Measurements from ENCODE around the gene DNAH6. TPM values are rescaled to one million over a fixed set of nuclear protein-coding genes. Genes with fewer than 3 reads are reported as not detected.

DNAH6 gene
- total RNA-seq, 1 donor from 2014 or later: 2.6 TPM

DNA sequence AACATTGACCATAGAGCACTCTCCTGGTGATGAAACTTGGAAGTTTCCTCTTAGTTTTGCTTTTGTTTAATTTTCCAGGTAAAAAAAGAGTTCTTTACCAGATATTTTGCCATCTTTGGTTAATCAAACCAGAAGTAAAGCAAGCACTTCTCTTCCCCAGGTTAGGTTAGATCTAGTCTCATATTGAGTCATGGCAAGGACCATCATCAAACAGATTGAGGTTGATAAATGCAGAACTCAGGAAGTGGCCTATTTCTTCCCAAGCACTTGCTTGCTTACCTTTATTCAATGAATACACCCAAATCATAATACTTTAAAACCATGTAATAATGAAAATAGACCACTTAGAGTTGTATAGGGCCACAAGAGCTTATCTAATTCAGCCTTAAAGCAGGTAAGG lies 23.4 kb downstream of the DNAH6 start:
- Mint-ChIP-seq H3K36me3 (no peaks in the 10 kb centered on the region), H3K9me3 (no peaks in the 10 kb centered on the region), H3K27ac (no peak overlapping the region), H3K4me1 (no peaks in the 10 kb centered on the region), H3K27me3 (ENCODE audit: insufficient read depth, low read depth) (no peaks in the 10 kb centered on the region), H3K4me3 (no peak overlapping the region)
- H3K4me3 ChIP-seq: no peak overlapping the region
- no peaks in the 10 kb centered on the region for H3K9me3 ChIP-seq (ENCODE audit: low read depth)
- no peaks in the 10 kb centered on the region for H3F3A ChIP-seq (ENCODE audit: low read depth)
- H3K79me2 ChIP-seq (ENCODE audit: low read depth): no peaks in the 10 kb centered on the region
- no peak overlapping the region for H3K9ac ChIP-seq
- DNase-seq (ENCODE audit: low spot score): no peak
- no peak overlapping the region for H3K4me2 ChIP-seq
- H3K36me3 ChIP-seq: no peaks in the 10 kb centered on the region
- no peak overlapping the region for H2AFZ ChIP-seq (replicated peaks)
- no peaks in the 10 kb centered on the region for H3K27me3 ChIP-seq
- no peak for TF ChIP-seq EZH2phosphoT487 (IDR thresholded peaks at IDR 0.05)
- TF ChIP-seq, protein P1, sequence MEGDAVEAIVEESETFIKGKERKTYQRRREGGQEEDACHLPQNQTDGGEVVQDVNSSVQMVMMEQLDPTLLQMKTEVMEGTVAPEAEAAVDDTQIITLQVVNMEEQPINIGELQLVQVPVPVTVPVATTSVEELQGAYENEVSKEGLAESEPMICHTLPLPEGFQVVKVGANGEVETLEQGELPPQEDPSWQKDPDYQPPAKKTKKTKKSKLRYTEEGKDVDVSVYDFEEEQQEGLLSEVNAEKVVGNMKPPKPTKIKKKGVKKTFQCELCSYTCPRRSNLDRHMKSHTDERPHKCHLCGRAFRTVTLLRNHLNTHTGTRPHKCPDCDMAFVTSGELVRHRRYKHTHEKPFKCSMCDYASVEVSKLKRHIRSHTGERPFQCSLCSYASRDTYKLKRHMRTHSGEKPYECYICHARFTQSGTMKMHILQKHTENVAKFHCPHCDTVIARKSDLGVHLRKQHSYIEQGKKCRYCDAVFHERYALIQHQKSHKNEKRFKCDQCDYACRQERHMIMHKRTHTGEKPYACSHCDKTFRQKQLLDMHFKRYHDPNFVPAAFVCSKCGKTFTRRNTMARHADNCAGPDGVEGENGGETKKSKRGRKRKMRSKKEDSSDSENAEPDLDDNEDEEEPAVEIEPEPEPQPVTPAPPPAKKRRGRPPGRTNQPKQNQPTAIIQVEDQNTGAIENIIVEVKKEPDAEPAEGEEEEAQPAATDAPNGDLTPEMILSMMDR (IDR thresholded peaks at IDR 0.05): no peak
- no peak for TF ChIP-seq EZH2 (IDR thresholded peaks at IDR 0.05)
- no peak overlapping the region for H3K27ac ChIP-seq
- no peaks in the 10 kb centered on the region for H3K4me1 ChIP-seq
- no peaks in the 10 kb centered on the region for H4K20me1 ChIP-seq (ENCODE audit: low read depth)

DNA sequence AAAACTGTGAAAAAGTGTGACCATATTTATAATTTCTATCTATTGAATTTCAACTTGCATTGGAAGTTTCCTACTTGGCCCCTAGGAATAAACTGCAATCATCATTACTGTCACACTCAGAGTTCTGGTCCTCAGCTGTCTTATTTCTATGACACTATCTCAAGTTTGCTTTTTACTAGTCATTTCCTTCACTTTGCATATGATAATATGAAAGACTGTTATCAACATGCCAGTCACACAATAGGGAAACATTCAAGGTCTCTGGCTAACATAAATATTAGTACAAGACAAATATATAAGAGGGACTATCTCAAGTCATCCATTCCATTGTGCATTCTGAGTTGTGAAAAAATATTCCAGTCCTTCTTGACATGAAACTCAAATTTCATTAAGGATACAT lies 28.7 kb downstream of the DNAH6 start:
- Mint-ChIP-seq H3K4me3 (no peak overlapping the region), H3K27me3 (ENCODE audit: insufficient read depth, low read depth) (no peaks in the 10 kb centered on the region), H3K27ac (no peak overlapping the region), H3K4me1 (no peaks in the 10 kb centered on the region), H3K36me3 (no peaks in the 10 kb centered on the region), H3K9me3 (no peaks in the 10 kb centered on the region)
- H3K36me3 ChIP-seq: no peaks in the 10 kb centered on the region
- no peak overlapping the region for H3K4me2 ChIP-seq
- H3K4me3 ChIP-seq: no peak overlapping the region
- H3F3A ChIP-seq (ENCODE audit: low read depth): no peaks in the 10 kb centered on the region
- no peak overlapping the region for H2AFZ ChIP-seq (replicated peaks)
- H3K4me1 ChIP-seq: no peaks in the 10 kb centered on the region
- TF ChIP-seq, protein P1 (IDR thresholded peaks at IDR 0.05): no peak
- TF ChIP-seq EZH2 (IDR thresholded peaks at IDR 0.05): no peak
- TF ChIP-seq EZH2phosphoT487 (IDR thresholded peaks at IDR 0.05): no peak
- no peaks in the 10 kb centered on the region for H3K9me3 ChIP-seq (ENCODE audit: low read depth)
- no peaks in the 10 kb centered on the region for H4K20me1 ChIP-seq (ENCODE audit: low read depth)
- no peaks in the 10 kb centered on the region for H3K27me3 ChIP-seq
- no peak for DNase-seq (ENCODE audit: low spot score)
- H3K9ac ChIP-seq: no peak overlapping the region
- H3K79me2 ChIP-seq (ENCODE audit: low read depth): no peaks in the 10 kb centered on the region
- no peak overlapping the region for H3K27ac ChIP-seq

DNA sequence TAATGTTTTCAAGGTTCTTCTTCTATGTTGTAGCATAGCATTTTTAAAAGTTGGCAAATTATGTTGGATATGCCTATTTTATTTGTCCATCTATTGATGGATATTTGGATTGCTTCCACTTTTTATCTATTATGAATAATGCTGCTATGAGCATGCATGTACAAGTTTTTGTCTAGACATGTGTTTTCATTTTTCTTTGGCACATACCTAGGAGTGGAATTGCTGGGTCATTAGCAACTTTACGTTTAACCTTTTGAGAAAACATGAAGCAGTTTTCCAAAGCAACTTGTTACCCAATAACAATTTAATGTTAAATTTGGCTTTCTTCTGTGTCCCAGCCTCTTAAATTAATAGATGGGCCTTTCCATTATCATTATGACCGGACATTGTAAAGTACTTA lies 30.3 kb downstream of the DNAH6 start:
- Histone ChIP-seq H2AFZ (replicated peaks) (no peak overlapping the region), H3K79me2 (ENCODE audit: low read depth) (no peaks in the 10 kb centered on the region), H3K9me3 (ENCODE audit: low read depth) (no peaks in the 10 kb centered on the region), H3K4me2 (no peak overlapping the region), H3K27me3 (no peaks in the 10 kb centered on the region), H3F3A (ENCODE audit: low read depth) (no peaks in the 10 kb centered on the region), H3K4me3 (no peak overlapping the region), H3K9ac (no peak overlapping the region), H3K4me1 (no peaks in the 10 kb centered on the region), H3K36me3 (no peaks in the 10 kb centered on the region), H3K27ac (no peak overlapping the region), H4K20me1 (ENCODE audit: low read depth) (no peaks in the 10 kb centered on the region)
- Mint-ChIP-seq H3K36me3 (no peaks in the 10 kb centered on the region), H3K27ac (no peak overlapping the region), H3K9me3 (no peaks in the 10 kb centered on the region), H3K27me3 (ENCODE audit: insufficient read depth, low read depth) (no peaks in the 10 kb centered on the region), H3K4me1 (no peaks in the 10 kb centered on the region), H3K4me3 (no peak overlapping the region)
- DNase-seq (ENCODE audit: low spot score): no peak
- no peak for TF ChIP-seq EZH2phosphoT487 (IDR thresholded peaks at IDR 0.05)
- no peak for TF ChIP-seq EZH2 (IDR thresholded peaks at IDR 0.05)
- TF ChIP-seq, protein P1 (IDR thresholded peaks at IDR 0.05): no peak

Data from neural progenitor cell (in vitro differentiated cells).